AG04449 (cell line): ENCODE results near the gene ATP2C1.

ENCODE experiments used
- CTCF ChIA-PET: fragments of 350-600 bp; formaldehyde crosslinking; extraction: SDS; loops from one replicate; lab custom pipeline; 2021; ENCODE audit warnings: antibody characterized with exemption; lab: Yijun Ruan, JAX
- POLR2A ChIA-PET: fragments of 400-600, 350-600 bp; formaldehyde crosslinking; extraction: SDS; loops from one replicate; lab custom pipeline; 2020; ENCODE audit warnings: antibody characterized with exemption, inconsistent platforms; lab: Yijun Ruan, JAX
- DNase-seq: peaks from one replicate; pipeline ENCODE4 v3.0.0-alpha.2; 2010; ENCODE audit warnings: low read depth, low spot score
- H3K4me3 ChIP-seq: 2 replicates; pipeline ENCODE4 v1.5.1; 2011; ENCODE audit warnings: low read depth, mild to moderate bottlenecking, control low read depth, low read length
- CTCF ChIP-seq: IDR thresholded peaks from one replicate; pipeline ENCODE4 v1.5.1; 2011; ENCODE audit warnings: mild to moderate bottlenecking, moderate library complexity, low read length, control low read depth, inconsistent platforms; ENCODE audit not compliant: insufficient read depth; ENCODE audit errors: missing control alignments

ATP2C1 gene

GRCh38 chr3:131053043-131053859 is 159.4 kb downstream of the ATP2C1 start:
- no peak for DNase-seq
- no peak overlapping the region for H3K4me3 ChIP-seq
- CTCF ChIA-PET, result interaction anchor here (0.9 to 2.3 kb wide), 7 partner anchors 12 to 982 kb away, joined by 4 to 8 read pairs (median 6); partner anchors contain the start of gene CPNE4
- POLR2A ChIA-PET, result no interaction called here
- TF ChIP-seq CTCF, result no peak
